Fibroblast of villous mesenchyme (primary cell): Measurements from ENCODE around the gene TNRC6C. TPM values are rescaled to one million over a fixed set of nuclear protein-coding genes. Genes with fewer than 3 reads are reported as not detected.

ENCODE experiments used
- DNase-seq: peaks from one replicate; pipeline ENCODE4 v3.0.0-alpha.2; 2010; ENCODE audit warnings: low read depth
- H3K4me3 ChIP-seq: 2 replicates; pipeline ENCODE4 v1.5.1; 2011; ENCODE audit warnings: low read depth, mild to moderate bottlenecking, low read length
- CTCF ChIP-seq: IDR thresholded peaks from 2 replicates; pipeline ENCODE4 v1.5.1; 2012; ENCODE audit warnings: low read depth, mild to moderate bottlenecking, low read length; ENCODE audit not compliant: insufficient read depth
- total RNA-seq: library from RNA; depleted of rRNA; stranded (reverse); fragments of >200 nt; gene quantifications from 2 replicates; pipeline ENCODE4 v1.2.3, GENCODE V29; 2012

TNRC6C gene
- total RNA-seq, 1 donor, result 4.3 TPM

GRCh38 chr17:78142119-78142861, 183.8 kb downstream of the TNRC6C start:
- DNase-seq, result peak; percentile 42
- no peak overlapping the region for H3K4me3 ChIP-seq
- no peak for TF ChIP-seq CTCF

- no peak overlapping the region for H3K4me3 ChIP-seq
- TF ChIP-seq CTCF, result no peak
- no peak for DNase-seq
These were observed 185.0 kb downstream of the TNRC6C start for GRCh38 chr17:78143214-78144146.

DNA sequence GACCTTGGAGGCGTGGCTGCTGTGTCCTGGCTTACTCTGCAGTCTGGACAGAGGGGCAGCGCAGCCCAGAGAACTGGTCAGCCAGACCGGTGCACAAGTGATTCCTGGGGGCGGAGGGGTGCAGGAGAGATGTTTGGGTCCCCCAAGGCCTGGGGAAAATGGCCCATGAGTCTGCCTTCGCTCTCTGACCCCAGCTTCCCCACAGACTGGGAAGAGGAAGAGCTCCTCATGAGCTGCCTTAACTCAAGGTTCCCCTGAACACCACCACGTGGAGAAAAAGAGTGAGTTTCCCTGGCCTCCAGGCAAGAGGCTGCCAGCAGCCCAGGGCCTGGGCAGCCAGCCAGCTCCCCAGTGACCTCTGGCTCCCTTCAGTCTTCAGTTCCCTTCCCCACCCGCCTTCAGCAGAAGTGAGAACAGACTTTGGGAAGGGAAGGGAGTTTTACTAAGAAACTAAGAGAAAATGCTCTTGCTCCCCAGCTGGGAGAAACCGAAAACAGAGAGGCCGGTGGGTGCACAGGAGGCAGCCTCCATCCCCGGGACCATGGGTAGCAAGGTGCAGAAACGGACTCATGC, 185.7 kb downstream of the TNRC6C start:
- TF ChIP-seq CTCF, result peak; percentile 6
- peak; percentile 90 for DNase-seq
- no peak overlapping the region for H3K4me3 ChIP-seq

- peak; percentile 52 for DNase-seq
- TF ChIP-seq CTCF, result no peak
- H3K4me3 ChIP-seq, result no peak overlapping the region
These were observed 186.5 kb downstream of the TNRC6C start for GRCh38 chr17:78144736-78145641.

GRCh38 chr17:78146471-78146869, 188.0 kb downstream of the TNRC6C start:
- no peak for DNase-seq
- TF ChIP-seq CTCF, result no peak
- no peak overlapping the region for H3K4me3 ChIP-seq

- H3K4me3 ChIP-seq, result no peak overlapping the region
- DNase-seq, result no peak
- no peak for TF ChIP-seq CTCF
These were observed 188.4 kb downstream of the TNRC6C start for GRCh38 chr17:78146881-78147280.
